Amygdala (tissue), 56 donors: ENCODE measurements around the gene PHF3.
A peak's percentile ranks its signal among the peaks of the same experiment; 100 is the strongest.

ENCODE experiments used
- DNase-seq, 56 donors: peaks; one replicate each; lab custom pipeline; 2025; lab: John Stamatoyannopoulos, UW

Gene PHF3

DNA sequence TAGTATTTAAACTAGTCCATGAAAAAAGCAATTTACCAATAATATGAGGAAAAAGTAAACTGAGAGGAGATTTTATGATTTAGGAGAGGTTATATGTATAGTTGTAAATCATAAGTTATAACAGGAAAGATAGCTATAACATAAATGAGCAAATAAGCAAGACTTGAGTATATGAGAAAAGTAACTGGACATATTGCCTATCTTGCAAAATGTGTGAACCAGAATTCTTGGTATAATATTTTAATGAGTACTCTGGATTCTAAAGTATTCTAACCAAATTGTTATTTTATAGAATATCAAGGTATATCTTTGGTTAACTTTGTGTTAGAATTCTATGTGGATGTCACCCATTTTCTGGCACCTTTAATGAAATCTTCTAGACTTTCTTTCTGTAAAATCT lies 124.6 kb downstream of the PHF3 start:
- no peak for DNase-seq

DNA sequence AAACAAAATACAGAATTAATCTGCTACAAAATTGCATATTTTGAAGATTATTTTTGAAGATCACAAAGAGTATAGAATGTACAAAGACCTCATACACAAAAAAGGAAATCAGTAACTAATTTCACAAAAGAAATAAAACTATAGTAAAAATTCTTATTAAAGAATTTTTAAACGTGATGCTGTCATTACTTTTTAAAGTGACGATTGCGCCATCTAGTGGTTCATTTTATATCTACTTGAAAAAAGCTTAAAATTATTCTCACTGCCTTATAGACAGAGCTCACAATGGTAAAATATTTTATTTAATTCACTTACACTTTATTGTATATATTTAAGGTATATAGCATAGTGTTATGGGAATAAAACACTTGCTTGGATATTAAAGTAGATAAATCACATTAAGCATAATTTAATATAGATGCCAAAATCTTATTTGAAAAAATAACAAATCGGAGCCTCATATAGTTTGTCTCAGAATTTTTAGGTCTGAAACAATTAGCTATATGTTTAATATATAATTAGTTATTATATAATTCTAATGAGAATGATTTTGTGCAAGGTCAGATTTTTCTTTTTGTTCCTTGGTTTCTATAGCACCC lies 128.8 kb downstream of the PHF3 start:
- peak in 1 of 56 donors; percentile 65 for DNase-seq
